ENCODE results near the gene SLC19A1.

- TF ChIP-seq CTCF (IDR thresholded peaks at IDR 0.05) = no peak
- TF ChIP-seq POLR2AphosphoS5 (IDR thresholded peaks at IDR 0.05) = no peak
- TF ChIP-seq POLR2A (IDR thresholded peaks at IDR 0.05; ENCODE audit: low read depth) = no peak
Observed at GRCh38 chr21:45525153-45525909, 16.9 kb downstream of the SLC19A1 start.
